ENCODE measurements around the gene KDM6A.

DNA sequence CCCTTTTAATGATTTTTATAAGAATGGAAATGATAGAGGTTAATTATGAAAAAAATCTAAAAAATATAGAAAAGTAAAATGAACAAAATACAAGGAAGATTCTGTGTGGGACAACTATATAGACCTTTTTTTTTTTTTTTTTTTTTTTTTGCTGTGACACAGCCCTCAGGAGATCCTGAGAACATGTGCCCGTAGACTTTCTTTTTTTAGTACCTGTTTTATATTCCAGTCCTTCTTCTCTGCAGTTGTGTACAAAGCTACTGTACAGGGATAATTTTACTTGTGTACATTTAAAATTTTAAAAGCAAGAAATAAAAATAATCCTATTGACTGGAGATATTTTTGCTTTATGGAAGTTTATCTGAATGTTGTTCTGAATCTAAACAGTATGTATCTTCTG lies 85.5 kb downstream of the KDM6A start:
- TF ChIP-seq POLR2A (IDR thresholded peaks at IDR 0.05): no peak
- TF ChIP-seq, protein P1, sequence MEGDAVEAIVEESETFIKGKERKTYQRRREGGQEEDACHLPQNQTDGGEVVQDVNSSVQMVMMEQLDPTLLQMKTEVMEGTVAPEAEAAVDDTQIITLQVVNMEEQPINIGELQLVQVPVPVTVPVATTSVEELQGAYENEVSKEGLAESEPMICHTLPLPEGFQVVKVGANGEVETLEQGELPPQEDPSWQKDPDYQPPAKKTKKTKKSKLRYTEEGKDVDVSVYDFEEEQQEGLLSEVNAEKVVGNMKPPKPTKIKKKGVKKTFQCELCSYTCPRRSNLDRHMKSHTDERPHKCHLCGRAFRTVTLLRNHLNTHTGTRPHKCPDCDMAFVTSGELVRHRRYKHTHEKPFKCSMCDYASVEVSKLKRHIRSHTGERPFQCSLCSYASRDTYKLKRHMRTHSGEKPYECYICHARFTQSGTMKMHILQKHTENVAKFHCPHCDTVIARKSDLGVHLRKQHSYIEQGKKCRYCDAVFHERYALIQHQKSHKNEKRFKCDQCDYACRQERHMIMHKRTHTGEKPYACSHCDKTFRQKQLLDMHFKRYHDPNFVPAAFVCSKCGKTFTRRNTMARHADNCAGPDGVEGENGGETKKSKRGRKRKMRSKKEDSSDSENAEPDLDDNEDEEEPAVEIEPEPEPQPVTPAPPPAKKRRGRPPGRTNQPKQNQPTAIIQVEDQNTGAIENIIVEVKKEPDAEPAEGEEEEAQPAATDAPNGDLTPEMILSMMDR (IDR thresholded peaks at IDR 0.05): no peak

Measured in transverse colon (tissue), 3 donors.